Vagina (tissue), 2 donors: Measurements from ENCODE around the gene PRKCQ. TPM values are rescaled to one million over a fixed set of nuclear protein-coding genes. Genes with fewer than 3 reads are reported as not detected.
A peak's percentile ranks its signal among the peaks of the same experiment; 100 is the strongest.

Source experiments
- DNase-seq, 2 donors: peaks; one replicate each; pipeline ENCODE4 v3.0.0-alpha.2; 2017; ENCODE audit errors: extremely low spot score in 2 of 2
- H3K27ac ChIP-seq: fragments of 200-600 bp; sonication (generic); one replicate; pipeline ENCODE4 v1.5.1; 2019
- H3K27me3 ChIP-seq: fragments of 200-600 bp; sonication (generic); one replicate; pipeline ENCODE4 v1.5.1; 2019
- H3K36me3 ChIP-seq, 2 donors: fragments of 200-600 bp; sonication (generic); one replicate each; pipeline ENCODE4 v1.5.1; 2017 to 2019
- H3K4me1 ChIP-seq: fragments of 200-600 bp; sonication (generic); one replicate; pipeline ENCODE4 v1.5.1; 2019
- H3K4me3 ChIP-seq, 2 donors: fragments of 200-600 bp; sonication (generic); 1 replicate in 1 of 2; 2 replicates in 1 of 2; pipeline ENCODE4 v1.5.1; 2016 to 2019
- H3K9me3 ChIP-seq: fragments of 200-600 bp; sonication (generic); one replicate; pipeline ENCODE4 v1.5.1; 2019
- POLR2A ChIP-seq, 2 donors: fragments of 450-650 bp; IDR thresholded peaks; one replicate each; pipeline ENCODE4 v1.6.1; 2017; ENCODE audit warnings: antibody characterized with exemption in 2 of 2, mild to moderate bottlenecking in 2 of 2, moderate library complexity in 2 of 2
- POLR2AphosphoS5 ChIP-seq, 2 donors: sonication (generic); formaldehyde crosslinking; IDR thresholded peaks; one replicate each; pipeline ENCODE4 v1.9.0; 2017; ENCODE audit warnings: antibody characterized with exemption in 2 of 2, mild to moderate bottlenecking in 2 of 2, low read depth in 1 of 2; ENCODE audit not compliant: insufficient read depth in 1 of 2
- intact Hi-C: fragments of 100-400 bp; cut with DNase I; formaldehyde crosslinking; loops from one replicate; pipeline ENCODE4 v1.15.1; 2023
- total RNA-seq: library from RNA; depleted of rRNA; stranded (reverse); fragments of >200 nt; gene quantifications from one replicate; pipeline ENCODE4 v1.2.3, GENCODE V29; 2016
- TF ChIP-seq, protein P1 (sequence below), 3 experiments: fragments of 450-650 bp in 2 of 3; fragments of 200-600 bp in 1 of 3; sonication (generic) in 1 of 3; IDR thresholded peaks; one replicate each; pipeline ENCODE4 v1.5.1; 2017 to 2019; ENCODE audit warnings: antibody characterized with exemption in 3 of 3, mild to moderate bottlenecking in 2 of 3, moderate library complexity in 2 of 3

The PRKCQ gene
- total RNA-seq, 1 donor from 2014 or later, result 3.7 TPM

DNA sequence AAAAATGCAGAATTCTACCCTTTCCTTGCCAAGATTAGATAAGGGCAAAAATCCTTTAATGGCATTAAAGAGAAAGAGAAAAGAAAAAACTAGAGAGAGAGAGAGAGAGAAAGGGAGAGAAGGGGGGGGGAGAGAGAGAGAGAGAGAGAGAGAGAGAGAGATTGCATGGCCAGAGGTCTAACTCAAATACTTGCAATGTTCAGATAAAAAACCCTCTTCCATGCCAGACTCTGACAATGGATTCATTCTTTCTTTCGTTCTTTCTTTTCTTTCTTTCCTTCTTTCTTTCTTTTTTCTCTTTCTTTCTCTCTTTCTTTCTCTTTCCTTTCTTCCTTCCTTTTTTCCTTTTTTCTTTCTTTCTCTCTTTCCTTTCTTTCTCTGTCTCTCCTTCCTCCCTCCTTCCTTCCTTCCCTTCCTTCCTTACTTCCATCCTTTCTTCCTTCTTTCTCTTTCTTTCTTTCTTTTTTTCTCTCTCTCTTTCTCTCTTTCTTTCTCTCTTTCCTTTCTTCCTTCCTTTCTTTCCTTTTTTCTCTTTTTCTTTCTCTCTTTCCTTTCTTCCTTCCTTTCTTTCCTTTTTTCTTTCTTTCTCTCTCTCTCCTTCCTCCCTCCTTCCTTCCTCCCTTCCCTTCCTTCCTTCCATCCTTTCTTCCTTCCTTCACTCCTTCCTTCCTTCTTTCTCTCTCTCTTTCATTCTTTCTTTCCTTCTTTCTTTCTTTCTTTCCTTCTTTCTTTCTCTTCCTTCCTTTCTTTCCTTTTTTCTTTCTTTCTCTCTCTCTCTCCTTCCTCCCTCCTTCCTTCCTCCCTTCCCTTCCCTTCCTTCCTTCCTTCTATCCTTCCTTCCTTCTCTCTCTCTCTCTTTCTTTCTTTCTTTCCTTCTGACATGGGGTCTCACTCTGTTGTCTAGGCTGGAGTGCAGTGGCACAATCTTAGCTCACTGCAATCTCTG is 175.7 kb downstream of the PRKCQ start:
- no peaks in the 10 kb centered on the region for H3K27me3 ChIP-seq
- TF ChIP-seq POLR2AphosphoS5 (IDR thresholded peaks at IDR 0.05; ENCODE audit: insufficient read depth in 1 of 2, low read depth in 1 of 2) (no peak), POLR2A (IDR thresholded peaks at IDR 0.05) (no peak)
- TF ChIP-seq, protein P1, sequence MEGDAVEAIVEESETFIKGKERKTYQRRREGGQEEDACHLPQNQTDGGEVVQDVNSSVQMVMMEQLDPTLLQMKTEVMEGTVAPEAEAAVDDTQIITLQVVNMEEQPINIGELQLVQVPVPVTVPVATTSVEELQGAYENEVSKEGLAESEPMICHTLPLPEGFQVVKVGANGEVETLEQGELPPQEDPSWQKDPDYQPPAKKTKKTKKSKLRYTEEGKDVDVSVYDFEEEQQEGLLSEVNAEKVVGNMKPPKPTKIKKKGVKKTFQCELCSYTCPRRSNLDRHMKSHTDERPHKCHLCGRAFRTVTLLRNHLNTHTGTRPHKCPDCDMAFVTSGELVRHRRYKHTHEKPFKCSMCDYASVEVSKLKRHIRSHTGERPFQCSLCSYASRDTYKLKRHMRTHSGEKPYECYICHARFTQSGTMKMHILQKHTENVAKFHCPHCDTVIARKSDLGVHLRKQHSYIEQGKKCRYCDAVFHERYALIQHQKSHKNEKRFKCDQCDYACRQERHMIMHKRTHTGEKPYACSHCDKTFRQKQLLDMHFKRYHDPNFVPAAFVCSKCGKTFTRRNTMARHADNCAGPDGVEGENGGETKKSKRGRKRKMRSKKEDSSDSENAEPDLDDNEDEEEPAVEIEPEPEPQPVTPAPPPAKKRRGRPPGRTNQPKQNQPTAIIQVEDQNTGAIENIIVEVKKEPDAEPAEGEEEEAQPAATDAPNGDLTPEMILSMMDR (IDR thresholded peaks at IDR 0.05), result no peak
- peaks cover 10% of the 10 kb centered on the region for H3K4me1 ChIP-seq
- H3K4me3 ChIP-seq, result no peak overlapping the region
- H3K27ac ChIP-seq, result no peak overlapping the region
- H3K36me3 ChIP-seq, result no peaks in the 10 kb centered on the region
- intact Hi-C loops, result loop anchor here (5.0 kb wide), 1 partner anchor 297 kb away; no protein-coding TSS in a partner anchor
- no peaks in the 10 kb centered on the region for H3K9me3 ChIP-seq
- no peak for DNase-seq

DNA sequence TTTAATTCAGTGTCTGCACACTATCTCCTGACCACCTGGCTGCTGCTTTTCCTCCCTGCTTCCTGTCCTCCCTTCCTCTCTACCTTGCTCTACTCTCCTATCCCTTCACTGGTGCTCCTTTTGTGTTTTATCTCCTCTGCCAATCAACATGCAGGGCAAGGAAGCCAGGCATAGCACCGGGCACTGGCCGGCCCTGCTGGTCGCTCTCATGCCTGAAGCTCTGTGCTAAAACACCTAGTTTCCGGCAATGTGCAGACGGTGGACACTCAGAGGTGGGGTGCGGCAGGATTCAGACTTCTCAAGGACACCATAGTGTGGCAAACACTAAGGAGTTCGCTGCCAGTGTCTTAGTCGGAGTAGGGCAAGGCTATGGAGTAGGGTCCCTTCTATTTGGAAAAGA is 177.1 kb downstream of the PRKCQ start:
- intact Hi-C loops, result loop anchor here (5.0 kb wide), 1 partner anchor 296 kb away; no protein-coding TSS in a partner anchor
- peaks cover 6% of the 10 kb centered on the region for H3K4me1 ChIP-seq
- no peak overlapping the region for H3K4me3 ChIP-seq
- H3K27me3 ChIP-seq, result no peaks in the 10 kb centered on the region
- no peak for TF ChIP-seq POLR2AphosphoS5 (IDR thresholded peaks at IDR 0.05; ENCODE audit: insufficient read depth in 1 of 2, low read depth in 1 of 2)
- TF ChIP-seq, protein P1 (IDR thresholded peaks at IDR 0.05), result no peak
- no peak for TF ChIP-seq POLR2A (IDR thresholded peaks at IDR 0.05)
- no peaks in the 10 kb centered on the region for H3K9me3 ChIP-seq
- no peak for DNase-seq
- no peak overlapping the region for H3K27ac ChIP-seq
- no peaks in the 10 kb centered on the region for H3K36me3 ChIP-seq

DNA sequence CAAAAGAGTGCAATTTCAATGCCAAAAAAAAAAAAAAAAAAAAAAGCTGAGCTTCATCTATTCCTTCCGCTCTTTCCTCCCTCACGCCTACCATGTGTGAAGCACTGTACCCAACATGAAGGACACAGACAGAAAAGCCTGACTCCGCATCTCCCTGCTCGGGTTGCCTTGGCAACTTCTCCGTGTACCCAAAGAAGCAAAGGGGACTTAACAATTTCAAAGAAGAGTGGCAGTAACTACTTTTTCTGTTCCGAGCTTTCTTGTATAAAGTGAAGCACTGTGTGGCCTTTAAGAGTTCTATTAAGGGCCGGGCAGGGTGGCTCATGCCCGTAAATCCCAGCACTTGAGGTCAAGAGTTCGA is 177.7 kb downstream of the PRKCQ start:
- TF ChIP-seq POLR2AphosphoS5 (IDR thresholded peaks at IDR 0.05; ENCODE audit: insufficient read depth in 1 of 2, low read depth in 1 of 2), result no peak
- TF ChIP-seq, protein P1 (IDR thresholded peaks at IDR 0.05), result no peak
- TF ChIP-seq POLR2A (IDR thresholded peaks at IDR 0.05), result no peak
- Histone ChIP-seq H3K27me3 (no peaks in the 10 kb centered on the region), H3K4me3 (no peak overlapping the region), H3K36me3 (no peaks in the 10 kb centered on the region), H3K27ac (no peak overlapping the region), H3K9me3 (no peaks in the 10 kb centered on the region), H3K4me1 (peaks cover 6% of the 10 kb centered on the region)
- no peak for DNase-seq
- intact Hi-C loops, result loop anchor here (5.0 kb wide), 1 partner anchor 295 kb away; no protein-coding TSS in a partner anchor

DNA sequence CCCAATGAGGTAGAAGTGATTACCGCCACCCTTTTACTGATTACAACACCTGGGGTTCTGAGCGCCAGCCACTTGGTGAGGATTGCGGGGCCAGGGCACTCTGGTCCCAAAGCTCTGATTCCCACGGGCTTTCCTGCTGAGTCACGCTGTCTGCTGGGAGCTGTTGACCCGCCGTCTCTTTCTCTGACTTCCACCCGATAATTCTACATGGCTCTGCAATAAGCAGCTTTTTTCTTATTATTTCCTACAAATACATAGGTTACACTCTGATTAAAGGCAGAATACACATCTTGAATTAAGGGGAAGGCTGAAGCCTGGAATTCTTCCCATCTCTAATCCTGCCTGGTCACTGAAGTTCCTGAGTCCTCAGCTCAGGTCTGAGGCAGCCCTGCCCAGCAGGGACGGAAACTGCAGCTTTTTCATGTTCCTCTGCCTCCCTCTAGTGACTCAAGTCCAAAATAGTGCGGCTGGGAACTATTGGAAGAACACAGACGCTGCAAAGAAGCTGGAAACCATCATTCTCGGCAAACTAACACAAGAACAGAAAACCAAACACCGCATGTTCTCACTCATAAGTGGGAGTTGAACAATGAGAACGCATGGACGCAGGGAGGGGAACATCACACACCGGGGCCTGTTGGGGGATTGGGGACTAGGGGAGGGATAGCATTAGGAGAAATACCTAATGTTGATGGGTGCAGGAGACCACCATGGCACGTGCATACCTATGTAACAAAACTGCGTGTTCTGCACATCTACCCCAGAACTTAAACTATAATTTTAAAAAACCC is 178.3 kb downstream of the PRKCQ start:
- peaks cover 6% of the 10 kb centered on the region for H3K4me1 ChIP-seq
- H3K27me3 ChIP-seq, result no peaks in the 10 kb centered on the region
- TF ChIP-seq POLR2AphosphoS5 (IDR thresholded peaks at IDR 0.05; ENCODE audit: insufficient read depth in 1 of 2, low read depth in 1 of 2) (peak in 1 of 2 donors; percentile 77), POLR2A (IDR thresholded peaks at IDR 0.05) (no peak)
- TF ChIP-seq, protein P1 (IDR thresholded peaks at IDR 0.05), result peak; percentile 67 to 86 (median 69)
- DNase-seq, result no peak
- peak overlapping the region; percentile 30 to 33 for H3K4me3 ChIP-seq
- H3K27ac ChIP-seq, result peak overlapping the region; percentile 42
- H3K9me3 ChIP-seq, result no peaks in the 10 kb centered on the region
- intact Hi-C loops, result loop anchor here (1.0 to 5.0 kb wide), 2 partner anchors 198 to 294 kb away; no protein-coding TSS in a partner anchor
- no peaks in the 10 kb centered on the region for H3K36me3 ChIP-seq
